ENCODE measurements around the gene PDPK1. TPM values are rescaled to one million over a fixed set of nuclear protein-coding genes. Genes with fewer than 3 reads are reported as not detected.
"Not testable (repeated sequence)": the region's sequence is repeated elsewhere in the genome, so short reads cannot be mapped to it uniquely, and the experiment has no call there.

Gene PDPK1
- total RNA-seq, 2 experiments from 2014 or later = 14.4 to 40.6 TPM

DNA sequence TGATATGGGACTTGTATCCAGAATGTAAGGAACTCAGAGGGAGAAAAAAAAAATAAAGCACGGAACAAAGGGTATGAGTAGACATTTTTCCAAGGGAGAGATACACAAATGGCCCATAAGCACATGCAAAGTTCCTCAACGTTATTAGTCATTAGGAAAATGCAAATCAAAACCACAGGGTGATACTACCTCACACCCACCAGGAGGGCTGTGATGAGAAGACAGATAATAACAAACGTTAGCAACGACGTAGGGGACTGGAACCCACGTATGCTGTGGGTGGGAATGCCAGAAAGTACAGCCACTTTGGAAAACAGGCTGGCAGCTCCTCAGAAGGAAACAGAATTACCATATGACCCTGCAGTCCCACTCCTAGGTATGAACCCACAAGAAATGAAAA is 34.9 kb downstream of the PDPK1 start:
- H3K9me2 ChIP-seq (ENCODE audit: insufficient read depth, low read length); H3K9me3 ChIP-seq (ENCODE audit: low read length); H3K27ac ChIP-seq (ENCODE audit: low read depth, low read length, poor library complexity, severe bottlenecking); DNase-seq (ENCODE audit: low spot score); H3K4me2 ChIP-seq (ENCODE audit: low read length); POLR2A ChIA-PET; CTCF ChIA-PET (ENCODE audit: unreplicated experiment); H2AFZ ChIP-seq (ENCODE audit: low read length); intact Hi-C loops (cut with micrococcal nuclease; ENCODE audit: unreplicated experiment); H3K4me3 ChIP-seq (ENCODE audit: low read depth, low read length, poor library complexity, severe bottlenecking); H3K79me2 ChIP-seq (ENCODE audit: insufficient read depth, low read depth, low read length); H3K4me1 ChIP-seq (ENCODE audit: insufficient read depth, low read length, poor library complexity, severe bottlenecking); H3K36me3 ChIP-seq (ENCODE audit: insufficient read depth, low read length); H4K20me1 ChIP-seq (ENCODE audit: insufficient read depth, low read length): not testable (repeated sequence)
- BruUV-seq (replicated peaks) = TSS peak; percentile 63

DNA sequence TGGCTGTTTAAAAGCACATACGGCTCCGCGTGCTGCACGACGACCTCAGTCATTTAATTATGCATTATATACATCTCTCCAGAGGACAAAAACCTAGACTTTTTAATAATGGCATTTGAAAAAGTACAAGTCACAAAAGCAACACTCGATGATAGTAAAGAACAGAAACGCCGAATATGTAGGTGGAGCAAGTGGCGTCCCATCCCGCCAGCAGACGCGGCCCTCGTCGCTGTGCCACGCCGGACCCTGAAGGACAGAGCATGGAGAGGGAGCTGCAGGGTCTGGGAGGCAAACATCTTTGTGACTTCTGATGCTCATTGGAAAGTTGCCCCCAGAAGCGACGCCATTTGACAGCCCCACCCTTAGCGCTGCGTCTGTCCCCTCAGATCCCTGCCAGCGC is 38.0 kb downstream of the PDPK1 start:
- H3K4me1 ChIP-seq (ENCODE audit: insufficient read depth, low read length, poor library complexity, severe bottlenecking); intact Hi-C loops (cut with micrococcal nuclease; ENCODE audit: unreplicated experiment); H3K79me2 ChIP-seq (ENCODE audit: insufficient read depth, low read depth, low read length); H3K9me3 ChIP-seq (ENCODE audit: low read length); H2AFZ ChIP-seq (ENCODE audit: low read length); H3K4me3 ChIP-seq (ENCODE audit: low read depth, low read length, poor library complexity, severe bottlenecking); H3K4me2 ChIP-seq (ENCODE audit: low read length); DNase-seq (ENCODE audit: low spot score); POLR2A ChIA-PET; H3K27ac ChIP-seq (ENCODE audit: low read depth, low read length, poor library complexity, severe bottlenecking); H3K9me2 ChIP-seq (ENCODE audit: insufficient read depth, low read length); H3K36me3 ChIP-seq (ENCODE audit: insufficient read depth, low read length); CTCF ChIA-PET (ENCODE audit: unreplicated experiment); H4K20me1 ChIP-seq (ENCODE audit: insufficient read depth, low read length); BruUV-seq (replicated peaks): not testable (repeated sequence)

DNA sequence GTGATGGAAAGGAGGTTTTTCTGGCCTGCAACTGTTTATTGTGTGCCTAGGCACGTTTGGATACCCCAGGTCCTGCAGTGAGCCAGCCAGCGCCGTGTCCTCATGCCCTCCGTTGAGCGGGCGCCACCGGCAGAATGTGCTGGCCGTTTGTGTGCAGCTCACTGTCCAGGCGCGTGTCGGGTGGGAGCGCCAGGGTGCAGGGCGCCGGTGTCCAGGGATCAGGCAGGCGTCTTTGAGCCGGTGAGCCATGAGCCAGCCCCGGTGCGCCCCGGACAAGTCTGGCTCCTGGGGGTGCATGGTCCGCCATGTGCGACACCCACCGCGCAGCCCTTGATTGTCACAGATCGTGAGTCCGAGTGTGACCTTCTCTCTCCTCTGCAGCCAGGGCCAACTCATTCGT is 39.2 kb downstream of the PDPK1 start:
- BruUV-seq (replicated peaks); H2AFZ ChIP-seq (ENCODE audit: low read length); intact Hi-C loops (cut with micrococcal nuclease; ENCODE audit: unreplicated experiment); CTCF ChIA-PET (ENCODE audit: unreplicated experiment); H3K27ac ChIP-seq (ENCODE audit: low read depth, low read length, poor library complexity, severe bottlenecking); H3K36me3 ChIP-seq (ENCODE audit: insufficient read depth, low read length); DNase-seq (ENCODE audit: low spot score); H4K20me1 ChIP-seq (ENCODE audit: insufficient read depth, low read length); H3K79me2 ChIP-seq (ENCODE audit: insufficient read depth, low read depth, low read length); H3K4me1 ChIP-seq (ENCODE audit: insufficient read depth, low read length, poor library complexity, severe bottlenecking); H3K9me3 ChIP-seq (ENCODE audit: low read length); H3K4me3 ChIP-seq (ENCODE audit: low read depth, low read length, poor library complexity, severe bottlenecking); H3K4me2 ChIP-seq (ENCODE audit: low read length); H3K9me2 ChIP-seq (ENCODE audit: insufficient read depth, low read length); POLR2A ChIA-PET: not testable (repeated sequence)

DNA sequence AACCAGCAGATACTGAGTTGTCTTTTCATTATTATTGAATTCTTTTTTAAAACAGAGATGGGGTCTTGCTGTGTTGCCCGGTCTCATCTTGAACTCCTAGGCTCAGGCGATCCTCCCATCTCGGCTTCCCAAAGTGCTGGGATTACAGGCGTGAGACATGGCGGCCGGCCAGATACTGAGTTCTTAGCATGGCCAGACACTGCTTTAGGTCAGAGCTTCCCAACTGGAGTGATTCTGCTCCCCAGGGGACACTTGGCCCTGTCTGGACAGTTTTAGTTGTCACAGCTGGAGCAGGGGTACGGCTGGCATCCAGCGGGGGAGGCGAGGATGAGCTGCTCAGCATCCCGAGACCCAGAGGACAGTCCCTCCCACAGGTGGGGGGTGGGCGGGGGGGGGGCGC is 41.1 kb downstream of the PDPK1 start:
- H3K79me2 ChIP-seq (ENCODE audit: insufficient read depth, low read depth, low read length); BruUV-seq (replicated peaks); CTCF ChIA-PET (ENCODE audit: unreplicated experiment); POLR2A ChIA-PET; H3K4me2 ChIP-seq (ENCODE audit: low read length); intact Hi-C loops (cut with micrococcal nuclease; ENCODE audit: unreplicated experiment); H3K4me1 ChIP-seq (ENCODE audit: insufficient read depth, low read length, poor library complexity, severe bottlenecking); H2AFZ ChIP-seq (ENCODE audit: low read length); H3K4me3 ChIP-seq (ENCODE audit: low read depth, low read length, poor library complexity, severe bottlenecking); H3K27ac ChIP-seq (ENCODE audit: low read depth, low read length, poor library complexity, severe bottlenecking); H3K36me3 ChIP-seq (ENCODE audit: insufficient read depth, low read length); H4K20me1 ChIP-seq (ENCODE audit: insufficient read depth, low read length); DNase-seq (ENCODE audit: low spot score); H3K9me3 ChIP-seq (ENCODE audit: low read length); H3K9me2 ChIP-seq (ENCODE audit: insufficient read depth, low read length): not testable (repeated sequence)

DNA sequence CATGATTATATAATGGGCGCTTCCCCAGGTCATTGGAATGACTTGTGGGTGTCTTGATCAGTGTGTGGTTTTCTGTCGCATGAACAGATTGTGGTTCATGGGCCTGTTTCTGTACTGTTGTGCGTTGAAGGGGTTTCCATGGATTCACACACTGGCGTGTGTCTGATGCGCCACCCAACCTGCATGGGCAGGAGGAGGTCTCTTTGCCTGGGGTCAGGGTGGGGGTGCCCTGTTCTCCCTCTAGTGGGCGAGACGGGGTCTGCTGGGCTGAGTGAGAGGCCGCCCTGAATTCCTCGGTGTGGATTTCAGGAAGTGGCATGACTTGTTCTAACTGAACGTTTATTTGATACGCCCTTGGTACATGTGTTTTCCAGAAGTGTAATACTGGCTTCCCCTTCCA is 42.3 kb downstream of the PDPK1 start:
- H3K27ac ChIP-seq (ENCODE audit: low read depth, low read length, poor library complexity, severe bottlenecking); H3K9me3 ChIP-seq (ENCODE audit: low read length); H3K4me1 ChIP-seq (ENCODE audit: insufficient read depth, low read length, poor library complexity, severe bottlenecking); POLR2A ChIA-PET; H3K4me2 ChIP-seq (ENCODE audit: low read length); DNase-seq (ENCODE audit: low spot score); H2AFZ ChIP-seq (ENCODE audit: low read length); H4K20me1 ChIP-seq (ENCODE audit: insufficient read depth, low read length); CTCF ChIA-PET (ENCODE audit: unreplicated experiment); H3K36me3 ChIP-seq (ENCODE audit: insufficient read depth, low read length); H3K9me2 ChIP-seq (ENCODE audit: insufficient read depth, low read length); H3K4me3 ChIP-seq (ENCODE audit: low read depth, low read length, poor library complexity, severe bottlenecking); intact Hi-C loops (cut with micrococcal nuclease; ENCODE audit: unreplicated experiment); BruUV-seq (replicated peaks); H3K79me2 ChIP-seq (ENCODE audit: insufficient read depth, low read depth, low read length): not testable (repeated sequence)

DNA sequence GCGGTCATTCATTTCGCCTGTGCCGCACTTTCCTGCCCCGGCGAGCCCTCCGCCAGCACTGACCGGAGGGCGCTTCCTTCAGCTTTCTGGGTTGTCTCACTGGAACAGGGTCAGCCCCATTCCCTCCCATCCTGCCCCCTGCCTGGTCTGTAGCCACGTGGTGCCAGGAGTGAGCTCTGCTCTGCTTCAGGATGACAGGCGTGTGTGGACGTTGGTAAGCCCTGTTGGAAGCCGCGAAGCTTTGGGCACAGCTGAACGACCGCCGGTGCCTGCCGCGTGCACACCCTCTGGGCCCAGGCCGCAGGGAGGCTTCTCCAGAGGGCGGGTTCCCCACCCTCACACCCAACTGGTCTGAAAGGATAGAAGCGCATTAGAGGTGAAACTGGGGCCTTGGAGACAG is 43.0 kb downstream of the PDPK1 start:
- H2AFZ ChIP-seq (ENCODE audit: low read length); DNase-seq (ENCODE audit: low spot score); CTCF ChIA-PET (ENCODE audit: unreplicated experiment); H4K20me1 ChIP-seq (ENCODE audit: insufficient read depth, low read length); H3K9me3 ChIP-seq (ENCODE audit: low read length); H3K79me2 ChIP-seq (ENCODE audit: insufficient read depth, low read depth, low read length); H3K4me1 ChIP-seq (ENCODE audit: insufficient read depth, low read length, poor library complexity, severe bottlenecking); H3K27ac ChIP-seq (ENCODE audit: low read depth, low read length, poor library complexity, severe bottlenecking); H3K9me2 ChIP-seq (ENCODE audit: insufficient read depth, low read length); POLR2A ChIA-PET; H3K4me2 ChIP-seq (ENCODE audit: low read length); BruUV-seq (replicated peaks); H3K4me3 ChIP-seq (ENCODE audit: low read depth, low read length, poor library complexity, severe bottlenecking); intact Hi-C loops (cut with micrococcal nuclease; ENCODE audit: unreplicated experiment): not testable (repeated sequence)
- H3K36me3 ChIP-seq (ENCODE audit: insufficient read depth, low read length) = peaks cover 11% of the 10 kb centered on the region; the same call in 1 of the 2 replicates

All from OCI-LY7 (cell line).